H1 (cell line): ENCODE measurements around the gene RNF128. TPM values are rescaled to one million over a fixed set of nuclear protein-coding genes. Genes with fewer than 3 reads are reported as not detected.

ENCODE experiments used
- CTCF ChIA-PET: fragments of 300-600 bp; sonication (Branson Sonifier 250); formaldehyde crosslinking; loops from one replicate; lab custom pipeline; 2021; ENCODE audit not compliant: partially characterized antibody; lab: Charles Lee
- POLR2A ChIA-PET: fragments of 300-600 bp; sonication (Branson Sonifier 250); formaldehyde crosslinking; loops from one replicate; lab custom pipeline; 2021; ENCODE audit warnings: inconsistent platforms; ENCODE audit not compliant: partially characterized antibody; lab: Charles Lee
- DNase-seq, 2 experiments: peaks; one replicate each; pipeline versions ENCODE4 v3.0.0 to v3.0.0-alpha.2; 2010 to 2022; ENCODE audit warnings: low spot score in 2 of 2, low read depth in 1 of 2, mixed read lengths in 1 of 2
- FAIRE-seq: peaks from 2 replicates; lab custom pipeline; 2011; peaks lifted over from hg19 to GRCh38; lab: Jason Lieb, UNC
- H2AFZ ChIP-seq: 2 replicates; pipeline ENCODE4 v1.8.1; 2012; ENCODE audit warnings: low read length, inconsistent platforms
- H2AK5ac ChIP-seq: 2 replicates; pipeline ENCODE4 v1.6.1; 2013; ENCODE audit warnings: low read depth, low read length
- H2BK120ac ChIP-seq: replicated peaks from 2 replicates; pipeline ENCODE3; 2013; ENCODE audit warnings: low read depth, low read length, inconsistent platforms
- H2BK12ac ChIP-seq: 2 replicates; pipeline ENCODE4 v1.6.1; 2013; ENCODE audit warnings: low read depth, low read length
- H2BK15ac ChIP-seq: 2 replicates; pipeline ENCODE4 v1.6.1; 2013; ENCODE audit warnings: low read length
- H2BK20ac ChIP-seq: 2 replicates; pipeline ENCODE4 v1.6.1; 2013; ENCODE audit warnings: low read length
- H2BK5ac ChIP-seq: 2 replicates; pipeline ENCODE4 v1.6.1; 2013; ENCODE audit warnings: low read depth, low read length
- H3K14ac ChIP-seq: 2 replicates; pipeline ENCODE4 v1.6.1; 2013; ENCODE audit warnings: inconsistent platforms; ENCODE audit not compliant: insufficient read length
- H3K18ac ChIP-seq: 2 replicates; pipeline ENCODE4 v1.6.1; 2013; ENCODE audit warnings: low read length; ENCODE audit errors: extremely low read depth
- H3K23ac ChIP-seq: 2 replicates; pipeline ENCODE4 v1.6.1; 2013; ENCODE audit warnings: inconsistent platforms; ENCODE audit not compliant: insufficient read length
- H3K23me2 ChIP-seq: 2 replicates; pipeline ENCODE4 v1.6.1; 2013; ENCODE audit warnings: low read depth, low read length
- H3K27ac ChIP-seq: 2 replicates; pipeline ENCODE4 v1.6.1; 2011; ENCODE audit warnings: low read depth, low read length, inconsistent platforms
- H3K27me3 ChIP-seq, 4 experiments: replicated peaks in 1 of 4; 1 replicate in 1 of 4; 2 replicates in 3 of 4; pipeline versions ENCODE4 v1.6.1 to v1.8.1; 2011 to 2013; ENCODE audit warnings: low read length in 3 of 4, mild to moderate bottlenecking in 3 of 4, inconsistent platforms in 2 of 4, mixed read lengths in 2 of 4, moderate library complexity in 1 of 4; ENCODE audit not compliant: control insufficient read depth in 3 of 4, insufficient read depth in 3 of 4; ENCODE audit errors: extremely low read depth in 1 of 4
- H3K36me3 ChIP-seq, 4 experiments: 2 replicates each; pipeline versions ENCODE4 v1.6.1 to v1.8.1; 2011 to 2013; ENCODE audit warnings: mild to moderate bottlenecking in 4 of 4, low read length in 3 of 4, moderate library complexity in 2 of 4, control low read depth in 1 of 4, inconsistent platforms in 1 of 4; ENCODE audit not compliant: insufficient read depth in 4 of 4, control insufficient read depth in 2 of 4
- H3K4ac ChIP-seq: replicated peaks from 2 replicates; pipeline ENCODE3; 2013; ENCODE audit warnings: low read length, low read depth, mixed read lengths, inconsistent platforms; ENCODE audit not compliant: insufficient read length
- H3K4me1 ChIP-seq, 4 experiments: replicated peaks in 1 of 4; 1 replicate in 1 of 4; 2 replicates in 3 of 4; pipeline versions ENCODE4 v1.6.1 to v1.8.1; 2011 to 2013; ENCODE audit warnings: low read length in 3 of 4, inconsistent platforms in 2 of 4, mixed read lengths in 1 of 4; ENCODE audit not compliant: insufficient read depth in 4 of 4, control insufficient read depth in 3 of 4
- H3K4me2 ChIP-seq, 2 experiments: 2 replicates each; pipeline versions ENCODE4 v1.6.1 to v1.8.1; 2011 to 2013; ENCODE audit warnings: low read depth in 2 of 2, low read length in 2 of 2, control low read depth in 1 of 2, inconsistent platforms in 1 of 2, mild to moderate bottlenecking in 1 of 2; ENCODE audit not compliant: insufficient read depth in 1 of 2
- H3K4me3 ChIP-seq, 4 experiments: fragments of 200-600, 300-600 bp in 1 of 4; sonication (generic), shearing (Covaris generic), sonication (Bioruptor Twin) in 1 of 4; 2 replicates each; pipeline versions ENCODE4 v1.5.1 to v1.8.1; 2011 to 2016; ENCODE audit warnings: low read length in 4 of 4, low read depth in 3 of 4, control low read depth in 2 of 4, inconsistent platforms in 2 of 4, mild to moderate bottlenecking in 2 of 4, mixed read lengths in 1 of 4, moderate library complexity in 1 of 4; ENCODE audit not compliant: insufficient read depth in 2 of 4; ENCODE audit errors: extremely low read depth in 1 of 4
- H3K56ac ChIP-seq: replicated peaks from 2 replicates; pipeline ENCODE3; 2013; ENCODE audit warnings: low read depth, mild to moderate bottlenecking, mixed read lengths, low read length, inconsistent platforms; ENCODE audit not compliant: insufficient read length
- H3K79me1 ChIP-seq: 2 replicates; pipeline ENCODE4 v1.6.1; 2013; ENCODE audit warnings: low read depth, low read length, control low read depth
- H3K79me2 ChIP-seq, 2 experiments: 2 replicates each; pipeline versions ENCODE4 v1.6.1 to v1.8.1; 2012 to 2013; ENCODE audit warnings: low read length in 2 of 2, mild to moderate bottlenecking in 2 of 2, inconsistent platforms in 1 of 2; ENCODE audit not compliant: insufficient read depth in 2 of 2, control insufficient read depth in 1 of 2
- H3K9ac ChIP-seq, 4 experiments: replicated peaks in 1 of 4; 1 replicate in 1 of 4; 2 replicates in 3 of 4; pipeline versions ENCODE4 v1.6.1 to v1.8.1; 2011 to 2013; ENCODE audit warnings: low read depth in 3 of 4, low read length in 3 of 4, control low read depth in 2 of 4, mild to moderate bottlenecking in 2 of 4, moderate library complexity in 2 of 4, inconsistent platforms in 1 of 4; ENCODE audit errors: extremely low read depth in 1 of 4
- H3K9me3 ChIP-seq, 2 experiments: 2 replicates each; pipeline versions ENCODE4 v1.6.1 to v1.8.1; 2012 to 2013; ENCODE audit warnings: mild to moderate bottlenecking in 2 of 2, moderate library complexity in 2 of 2, control low read depth in 1 of 2, inconsistent platforms in 1 of 2, low read depth in 1 of 2, low read length in 1 of 2, mixed read lengths in 1 of 2; ENCODE audit not compliant: insufficient read depth in 2 of 2
- H4K20me1 ChIP-seq, 2 experiments: replicated peaks in 1 of 2; 2 replicates each; pipeline versions ENCODE3 to v1.8.1; 2011 to 2013; ENCODE audit warnings: inconsistent platforms in 2 of 2, low read length in 2 of 2, mild to moderate bottlenecking in 1 of 2; ENCODE audit not compliant: insufficient read depth in 2 of 2, control insufficient read depth in 1 of 2
- H4K5ac ChIP-seq: 2 replicates; pipeline ENCODE4 v1.6.1; 2013; ENCODE audit warnings: low read length, low read depth, mixed read lengths, inconsistent platforms; ENCODE audit not compliant: insufficient read length
- H4K8ac ChIP-seq: 2 replicates; pipeline ENCODE4 v1.8.0; 2013; ENCODE audit warnings: mild to moderate bottlenecking, moderate library complexity, low read length, inconsistent platforms; ENCODE audit not compliant: insufficient read depth; ENCODE audit errors: extremely low read depth
- H4K91ac ChIP-seq: replicated peaks from 2 replicates; pipeline ENCODE3; 2013; ENCODE audit warnings: low read length, mixed read lengths, inconsistent platforms; ENCODE audit not compliant: insufficient read length
- BCL11A ChIP-seq, 2 experiments: IDR thresholded peaks; one replicate each; pipeline ENCODE4 v1.6.1; 2011; ENCODE audit warnings: low read depth in 2 of 2, low read length in 2 of 2, mild to moderate bottlenecking in 2 of 2
- E2F6 ChIP-seq: IDR thresholded peaks from 2 replicates; pipeline ENCODE4 v1.6.1; 2012; ENCODE audit warnings: inconsistent platforms
- HDAC2 ChIP-seq, 2 experiments: fragments of 300-600 bp in 1 of 2; sonication (generic) in 1 of 2; IDR thresholded peaks; 2 replicates each; pipeline ENCODE4 v1.6.1; 2011 to 2012; ENCODE audit warnings: low read depth in 2 of 2, low read length in 2 of 2, mild to moderate bottlenecking in 2 of 2, moderate library complexity in 2 of 2, borderline replicate concordance in 1 of 2, inconsistent platforms in 1 of 2
- KDM1A ChIP-seq: fragments of 200-600, 300-600 bp; sonication (generic); IDR thresholded peaks from 2 replicates; pipeline ENCODE4 v1.7.1; 2016; ENCODE audit warnings: mild to moderate bottlenecking, low read length, borderline replicate concordance
- KDM4A ChIP-seq: IDR thresholded peaks from one replicate; pipeline ENCODE4 v1.7.1; 2012; ENCODE audit warnings: low read depth, mild to moderate bottlenecking, moderate library complexity, low read length, inconsistent platforms; ENCODE audit not compliant: severe bottlenecking
- PHF8 ChIP-seq: fragments of 200-600 bp; sonication (generic); conservative IDR thresholded peaks from 2 replicates; pipeline ENCODE4 v1.7.1; 2012; ENCODE audit warnings: low read depth, mild to moderate bottlenecking, inconsistent platforms, low read length, moderate library complexity
- RBBP5 ChIP-seq: IDR thresholded peaks from 2 replicates; pipeline ENCODE4 v1.7.1; 2012; ENCODE audit warnings: low read depth, mild to moderate bottlenecking, inconsistent platforms, low read length, moderate library complexity, borderline replicate concordance
- SIX5 ChIP-seq: IDR thresholded peaks from 2 replicates; pipeline ENCODE4 v1.6.1; 2011; ENCODE audit warnings: mild to moderate bottlenecking, low read depth, low read length
- TAF1 ChIP-seq: IDR thresholded peaks from 2 replicates; pipeline ENCODE4 v1.6.1; 2011; ENCODE audit warnings: mild to moderate bottlenecking, low read depth, low read length
- WGBS, 2 experiments: shearing (Covaris generic) in 1 of 2; methylation state at CpG; one replicate each; pipeline versions ENCODE4 v1.1.6 to v1.1.7; 2013 to 2015; ENCODE audit warnings: low lambda C conversion rate in 2 of 2, mixed read lengths in 2 of 2, inconsistent platforms in 1 of 2, low coverage in 1 of 2, missing lambda C conversion rate in 1 of 2; ENCODE audit not compliant: insufficient replicate concordance in 2 of 2, insufficient coverage in 1 of 2, insufficient read length in 1 of 2; ENCODE audit errors: extremely low coverage in 1 of 2, missing lambda C conversion rate in 1 of 2; 5-methylcytosine and 5-hydroxymethylcytosine counted together
- polyA plus RNA-seq, 7 experiments: library from polyadenylated mRNA; depleted of rRNA in 3 of 7; stranded (reverse) in 5 of 7; unstranded in 2 of 7; fragments of >200 nt in 5 of 7; fragments of 200-250 nt in 2 of 7; gene quantifications; 1 replicate in 5 of 7; 2 replicates in 1 of 7; 4 replicates in 1 of 7; pipeline versions ENCODE4 v1.2.1 to v1.2.3, GENCODE V29; 2011 to 2013; ENCODE audit warnings: missing spikeins in 2 of 7, mixed read lengths in 2 of 7
- total RNA-seq: library from RNA; stranded (reverse); fragmentation: NEBNext Ultra II Directional; extraction: Animal tissue kit (Norgen Biotek cat#: 25700); gene quantifications from 2 replicates; pipeline ENCODE4 v1.2.1, GENCODE V29; 2021

RNF128 gene
- total and polyA plus RNA-seq, 2 of the 8 experiments (the other 6 are each of a cell fraction or from before 2014, with no cell fraction given), result 0.74 to 2.0 TPM

- Histone ChIP-seq H2BK15ac (no peak overlapping the region), H3K4me3 (peak overlapping the region in 1 of 4 experiments; percentile 47; a peak in 2 of 8 replicates), H3K9ac (no peak overlapping the region), H4K91ac (no peak overlapping the region), H3K36me3 (no peaks in the 10 kb centered on the region), H3K79me2 (no peaks in the 10 kb centered on the region), H3K9me3 (no peaks in the 10 kb centered on the region), H3K23ac (no peak overlapping the region), H4K5ac (no peak overlapping the region), H4K8ac (no peak overlapping the region), H2AFZ (no peak overlapping the region), H3K18ac (no peak overlapping the region), H3K4ac (no peak overlapping the region), H2BK120ac (no peak overlapping the region), H4K20me1 (no peaks in the 10 kb centered on the region), H3K4me2 (peak overlapping the region; percentile 33 to 56), H3K23me2 (no peaks in the 10 kb centered on the region), H3K14ac (no peak overlapping the region), H3K56ac (no peak overlapping the region), H2BK5ac (no peak overlapping the region), H3K79me1 (no peaks in the 10 kb centered on the region), H2BK20ac (no peak overlapping the region), H2AK5ac (no peak overlapping the region), H2BK12ac (no peak overlapping the region), H3K27ac (no peak overlapping the region; the same call in 1 of the 2 replicates), H3K27me3 (no peaks in the 10 kb centered on the region), H3K4me1 (peaks cover 0 to 12% (median 4%) of the 10 kb centered on the region in 4 experiments; a peak in 4 of 7 replicates)
- ChIA-PET POLR2A (no interaction called here), CTCF (no interaction called here)
- peak; percentile 17 to 45 for DNase-seq
- TF ChIP-seq SIX5, result no peak
- no peak for TF ChIP-seq KDM4A
- TF ChIP-seq RBBP5, result no peak
- TF ChIP-seq E2F6, result no peak
- peak; percentile 26; the same call in 1 of the 2 replicates for TF ChIP-seq TAF1
- TF ChIP-seq BCL11A (IDR thresholded peaks at IDR 0.05; ENCODE audit: low read depth in 2 of 2, low read length in 2 of 2), result no peak
- TF ChIP-seq PHF8, result no peak
- TF ChIP-seq KDM1A, result no peak
- 0 out of 4 replicates have a peak, but pooled peaks of 1 of the 2 experiments have one; percentile 8 for TF ChIP-seq HDAC2 (IDR thresholded peaks at IDR 0.05; ENCODE audit: borderline replicate concordance in 1 of 2, low read depth in 2 of 2, low read length in 2 of 2)
- 10% methylated on average over 4 of the region's 7 CpGs; no CpG with 5 or more reads in 1 of the 2 experiments for WGBS, 2 experiments
- peak; percentile 82 for FAIRE-seq
Observed at GRCh38 chrX:106783716-106784115, 57.2 kb downstream of the RNF128 start.
